H1 (cell line): ENCODE data around the gene OR2AJ1. TPM values are rescaled to one million over a fixed set of nuclear protein-coding genes. Genes with fewer than 3 reads are reported as not detected.

Source experiments
- CTCF ChIA-PET: fragments of 300-600 bp; sonication (Branson Sonifier 250); formaldehyde crosslinking; loops from one replicate; lab custom pipeline; 2021; ENCODE audit not compliant: partially characterized antibody; lab: Charles Lee
- POLR2A ChIA-PET: fragments of 300-600 bp; sonication (Branson Sonifier 250); formaldehyde crosslinking; loops from one replicate; lab custom pipeline; 2021; ENCODE audit warnings: inconsistent platforms; ENCODE audit not compliant: partially characterized antibody; lab: Charles Lee
- DNase-seq, 2 experiments: peaks; one replicate each; pipeline versions ENCODE4 v3.0.0 to v3.0.0-alpha.2; 2010 to 2022; ENCODE audit warnings: low spot score in 2 of 2, low read depth in 1 of 2, mixed read lengths in 1 of 2
- FAIRE-seq: peaks from 2 replicates; lab custom pipeline; 2011; peaks lifted over from hg19 to GRCh38; lab: Jason Lieb, UNC
- H2AFZ ChIP-seq: 2 replicates; pipeline ENCODE4 v1.8.1; 2012; ENCODE audit warnings: low read length, inconsistent platforms
- H2AK5ac ChIP-seq: 2 replicates; pipeline ENCODE4 v1.6.1; 2013; ENCODE audit warnings: low read depth, low read length
- H2BK120ac ChIP-seq: replicated peaks from 2 replicates; pipeline ENCODE3; 2013; ENCODE audit warnings: low read depth, low read length, inconsistent platforms
- H2BK12ac ChIP-seq: 2 replicates; pipeline ENCODE4 v1.6.1; 2013; ENCODE audit warnings: low read depth, low read length
- H2BK15ac ChIP-seq: 2 replicates; pipeline ENCODE4 v1.6.1; 2013; ENCODE audit warnings: low read length
- H2BK20ac ChIP-seq: 2 replicates; pipeline ENCODE4 v1.6.1; 2013; ENCODE audit warnings: low read length
- H2BK5ac ChIP-seq: 2 replicates; pipeline ENCODE4 v1.6.1; 2013; ENCODE audit warnings: low read depth, low read length
- H3K14ac ChIP-seq: 2 replicates; pipeline ENCODE4 v1.6.1; 2013; ENCODE audit warnings: inconsistent platforms; ENCODE audit not compliant: insufficient read length
- H3K18ac ChIP-seq: 2 replicates; pipeline ENCODE4 v1.6.1; 2013; ENCODE audit warnings: low read length; ENCODE audit errors: extremely low read depth
- H3K23ac ChIP-seq: 2 replicates; pipeline ENCODE4 v1.6.1; 2013; ENCODE audit warnings: inconsistent platforms; ENCODE audit not compliant: insufficient read length
- H3K23me2 ChIP-seq: 2 replicates; pipeline ENCODE4 v1.6.1; 2013; ENCODE audit warnings: low read depth, low read length
- H3K27ac ChIP-seq: 2 replicates; pipeline ENCODE4 v1.6.1; 2011; ENCODE audit warnings: low read depth, low read length, inconsistent platforms
- H3K27me3 ChIP-seq, 4 experiments: replicated peaks in 1 of 4; 1 replicate in 1 of 4; 2 replicates in 3 of 4; pipeline versions ENCODE4 v1.6.1 to v1.8.1; 2011 to 2013; ENCODE audit warnings: low read length in 3 of 4, mild to moderate bottlenecking in 3 of 4, inconsistent platforms in 2 of 4, mixed read lengths in 2 of 4, moderate library complexity in 1 of 4; ENCODE audit not compliant: control insufficient read depth in 3 of 4, insufficient read depth in 3 of 4; ENCODE audit errors: extremely low read depth in 1 of 4
- H3K36me3 ChIP-seq, 4 experiments: 2 replicates each; pipeline versions ENCODE4 v1.6.1 to v1.8.1; 2011 to 2013; ENCODE audit warnings: mild to moderate bottlenecking in 4 of 4, low read length in 3 of 4, moderate library complexity in 2 of 4, control low read depth in 1 of 4, inconsistent platforms in 1 of 4; ENCODE audit not compliant: insufficient read depth in 4 of 4, control insufficient read depth in 2 of 4
- H3K4ac ChIP-seq: replicated peaks from 2 replicates; pipeline ENCODE3; 2013; ENCODE audit warnings: low read length, low read depth, mixed read lengths, inconsistent platforms; ENCODE audit not compliant: insufficient read length
- H3K4me1 ChIP-seq, 4 experiments: replicated peaks in 1 of 4; 1 replicate in 1 of 4; 2 replicates in 3 of 4; pipeline versions ENCODE4 v1.6.1 to v1.8.1; 2011 to 2013; ENCODE audit warnings: low read length in 3 of 4, inconsistent platforms in 2 of 4, mixed read lengths in 1 of 4; ENCODE audit not compliant: insufficient read depth in 4 of 4, control insufficient read depth in 3 of 4
- H3K4me2 ChIP-seq, 2 experiments: 2 replicates each; pipeline versions ENCODE4 v1.6.1 to v1.8.1; 2011 to 2013; ENCODE audit warnings: low read depth in 2 of 2, low read length in 2 of 2, control low read depth in 1 of 2, inconsistent platforms in 1 of 2, mild to moderate bottlenecking in 1 of 2; ENCODE audit not compliant: insufficient read depth in 1 of 2
- H3K4me3 ChIP-seq, 4 experiments: fragments of 200-600, 300-600 bp in 1 of 4; sonication (generic), shearing (Covaris generic), sonication (Bioruptor Twin) in 1 of 4; 2 replicates each; pipeline versions ENCODE4 v1.5.1 to v1.8.1; 2011 to 2016; ENCODE audit warnings: low read length in 4 of 4, low read depth in 3 of 4, control low read depth in 2 of 4, inconsistent platforms in 2 of 4, mild to moderate bottlenecking in 2 of 4, mixed read lengths in 1 of 4, moderate library complexity in 1 of 4; ENCODE audit not compliant: insufficient read depth in 2 of 4; ENCODE audit errors: extremely low read depth in 1 of 4
- H3K56ac ChIP-seq: replicated peaks from 2 replicates; pipeline ENCODE3; 2013; ENCODE audit warnings: low read depth, mild to moderate bottlenecking, mixed read lengths, low read length, inconsistent platforms; ENCODE audit not compliant: insufficient read length
- H3K79me1 ChIP-seq: 2 replicates; pipeline ENCODE4 v1.6.1; 2013; ENCODE audit warnings: low read depth, low read length, control low read depth
- H3K79me2 ChIP-seq, 2 experiments: 2 replicates each; pipeline versions ENCODE4 v1.6.1 to v1.8.1; 2012 to 2013; ENCODE audit warnings: low read length in 2 of 2, mild to moderate bottlenecking in 2 of 2, inconsistent platforms in 1 of 2; ENCODE audit not compliant: insufficient read depth in 2 of 2, control insufficient read depth in 1 of 2
- H3K9ac ChIP-seq, 4 experiments: replicated peaks in 1 of 4; 1 replicate in 1 of 4; 2 replicates in 3 of 4; pipeline versions ENCODE4 v1.6.1 to v1.8.1; 2011 to 2013; ENCODE audit warnings: low read depth in 3 of 4, low read length in 3 of 4, control low read depth in 2 of 4, mild to moderate bottlenecking in 2 of 4, moderate library complexity in 2 of 4, inconsistent platforms in 1 of 4; ENCODE audit errors: extremely low read depth in 1 of 4
- H3K9me3 ChIP-seq, 2 experiments: 2 replicates each; pipeline versions ENCODE4 v1.6.1 to v1.8.1; 2012 to 2013; ENCODE audit warnings: mild to moderate bottlenecking in 2 of 2, moderate library complexity in 2 of 2, control low read depth in 1 of 2, inconsistent platforms in 1 of 2, low read depth in 1 of 2, low read length in 1 of 2, mixed read lengths in 1 of 2; ENCODE audit not compliant: insufficient read depth in 2 of 2
- H4K20me1 ChIP-seq, 2 experiments: replicated peaks in 1 of 2; 2 replicates each; pipeline versions ENCODE3 to v1.8.1; 2011 to 2013; ENCODE audit warnings: inconsistent platforms in 2 of 2, low read length in 2 of 2, mild to moderate bottlenecking in 1 of 2; ENCODE audit not compliant: insufficient read depth in 2 of 2, control insufficient read depth in 1 of 2
- H4K5ac ChIP-seq: 2 replicates; pipeline ENCODE4 v1.6.1; 2013; ENCODE audit warnings: low read length, low read depth, mixed read lengths, inconsistent platforms; ENCODE audit not compliant: insufficient read length
- H4K8ac ChIP-seq: 2 replicates; pipeline ENCODE4 v1.8.0; 2013; ENCODE audit warnings: mild to moderate bottlenecking, moderate library complexity, low read length, inconsistent platforms; ENCODE audit not compliant: insufficient read depth; ENCODE audit errors: extremely low read depth
- H4K91ac ChIP-seq: replicated peaks from 2 replicates; pipeline ENCODE3; 2013; ENCODE audit warnings: low read length, mixed read lengths, inconsistent platforms; ENCODE audit not compliant: insufficient read length
- ASH2L ChIP-seq: fragments of 200-600, 300-600 bp; sonication (generic); IDR thresholded peaks from one replicate; pipeline ENCODE4 v1.7.1; 2017; ENCODE audit warnings: low read length
- BRCA1 ChIP-seq: IDR thresholded peaks from 2 replicates; pipeline ENCODE4 v1.6.1; 2012; ENCODE audit warnings: low read depth, low read length, improper control_type of control experiment
- CBX5 ChIP-seq: fragments of 300-800, 300-1000 bp; sonication (generic); IDR thresholded peaks from 2 replicates; pipeline ENCODE4 v1.7.1; 2016; ENCODE audit warnings: antibody characterized with exemption, low read length, low read depth
- EZH2 ChIP-seq: fragments of 200-600 bp; sonication (generic); IDR thresholded peaks from 2 replicates; pipeline ENCODE4 v1.7.1; 2012; ENCODE audit warnings: low read depth, mild to moderate bottlenecking, moderate library complexity, low read length, inconsistent platforms; ENCODE audit not compliant: severe bottlenecking
- FOSL1 ChIP-seq: IDR thresholded peaks from 2 replicates; pipeline ENCODE4 v1.6.1; 2011; ENCODE audit warnings: mild to moderate bottlenecking, low read depth, low read length, moderate library complexity; ENCODE audit not compliant: insufficient read depth
- GTF2F1 ChIP-seq: IDR thresholded peaks from 2 replicates; pipeline ENCODE4 v1.6.1; 2012; ENCODE audit warnings: low read depth, low read length, improper control_type of control experiment, borderline replicate concordance
- MAFK ChIP-seq: IDR thresholded peaks from 2 replicates; pipeline ENCODE4 v1.6.1; 2012; ENCODE audit warnings: low read depth, mild to moderate bottlenecking, improper control_type of control experiment, low read length
- NRF1 ChIP-seq: IDR thresholded peaks from 2 replicates; pipeline ENCODE4 v1.6.1; 2011; ENCODE audit warnings: mild to moderate bottlenecking, low read depth, low read length, improper control_type of control experiment
- POLR2AphosphoS5 ChIP-seq: IDR thresholded peaks from 2 replicates; pipeline ENCODE4 v1.6.1; 2011; ENCODE audit warnings: low read depth, low read length
- RXRA ChIP-seq: IDR thresholded peaks from 2 replicates; pipeline ENCODE4 v1.6.1; 2011; ENCODE audit warnings: low read depth, mild to moderate bottlenecking, low read length, moderate library complexity; ENCODE audit not compliant: insufficient read depth
- SIN3A ChIP-seq, 2 experiments: IDR thresholded peaks in 1 of 2; conservative IDR thresholded peaks in 1 of 2; 2 replicates each; pipeline ENCODE4 v1.6.1; 2011 to 2012; ENCODE audit warnings: low read length in 2 of 2, improper control_type of control experiment in 1 of 2, low read depth in 1 of 2, mild to moderate bottlenecking in 1 of 2
- SIRT6 ChIP-seq: IDR thresholded peaks from one replicate; pipeline ENCODE4 v1.7.1; 2012; ENCODE audit warnings: low read length, inconsistent platforms
- SRF ChIP-seq: IDR thresholded peaks from 2 replicates; pipeline ENCODE4 v1.6.1; 2011; ENCODE audit warnings: mild to moderate bottlenecking, low read depth, low read length, moderate library complexity
- TAF7 ChIP-seq: optimal IDR thresholded peaks from 2 replicates; pipeline ENCODE3; 2011; ENCODE audit warnings: low read depth, mild to moderate bottlenecking, inconsistent platforms, low read length, moderate library complexity, borderline replicate concordance
- YY1 ChIP-seq: IDR thresholded peaks from 2 replicates; pipeline ENCODE4 v1.6.1; 2011; ENCODE audit warnings: low read depth, mild to moderate bottlenecking, low read length
- WGBS, 2 experiments: shearing (Covaris generic) in 1 of 2; methylation state at CpG; one replicate each; pipeline versions ENCODE4 v1.1.6 to v1.1.7; 2013 to 2015; ENCODE audit warnings: low lambda C conversion rate in 2 of 2, mixed read lengths in 2 of 2, inconsistent platforms in 1 of 2, low coverage in 1 of 2, missing lambda C conversion rate in 1 of 2; ENCODE audit not compliant: insufficient replicate concordance in 2 of 2, insufficient coverage in 1 of 2, insufficient read length in 1 of 2; ENCODE audit errors: extremely low coverage in 1 of 2, missing lambda C conversion rate in 1 of 2; 5-methylcytosine and 5-hydroxymethylcytosine counted together
- polyA plus RNA-seq, 7 experiments: library from polyadenylated mRNA; depleted of rRNA in 3 of 7; stranded (reverse) in 5 of 7; unstranded in 2 of 7; fragments of >200 nt in 5 of 7; fragments of 200-250 nt in 2 of 7; gene quantifications; 1 replicate in 5 of 7; 2 replicates in 1 of 7; 4 replicates in 1 of 7; pipeline versions ENCODE4 v1.2.1 to v1.2.3, GENCODE V29; 2011 to 2013; ENCODE audit warnings: missing spikeins in 2 of 7, mixed read lengths in 2 of 7
- total RNA-seq: library from RNA; stranded (reverse); fragmentation: NEBNext Ultra II Directional; extraction: Animal tissue kit (Norgen Biotek cat#: 25700); gene quantifications from 2 replicates; pipeline ENCODE4 v1.2.1, GENCODE V29; 2021

OR2AJ1 gene
- total and polyA plus RNA-seq, 2 of the 8 experiments (the other 6 are each of a cell fraction or from before 2014, with no cell fraction given), result not detected

DNA sequence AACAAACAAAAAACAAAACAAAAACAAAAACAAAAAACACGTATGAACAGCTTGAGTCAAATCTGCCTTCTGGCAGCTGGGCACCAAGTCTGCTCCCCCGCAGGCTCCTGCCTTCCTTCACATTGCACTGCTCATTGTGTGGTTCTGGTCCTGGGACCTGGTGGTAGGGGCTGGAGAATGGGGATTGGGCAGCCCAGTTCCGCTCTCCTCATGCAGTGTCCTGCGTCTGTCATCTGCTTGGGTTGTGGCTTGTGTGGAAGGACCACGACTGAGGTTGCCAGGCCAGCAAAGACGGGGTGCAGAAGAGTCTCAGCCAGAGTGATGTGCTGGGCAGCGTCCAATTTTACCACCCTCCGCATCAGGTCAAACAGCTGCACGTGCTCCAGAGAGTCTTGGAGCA, 11.1 kb downstream of the OR2AJ1 start:
- Histone ChIP-seq H2BK5ac (no peak overlapping the region), H3K79me2 (no peaks in the 10 kb centered on the region), H3K14ac (no peak overlapping the region), H3K18ac (no peak overlapping the region), H2AFZ (no peak overlapping the region), H3K23me2 (no peaks in the 10 kb centered on the region), H4K91ac (no peak overlapping the region), H2BK20ac (no peak overlapping the region), H3K9me3 (peaks cover 59% of the 10 kb centered on the region in 2 experiments), H3K4me2 (no peak overlapping the region), H4K8ac (no peak overlapping the region), H2BK120ac (no peak overlapping the region), H3K56ac (no peak overlapping the region), H2BK12ac (no peak overlapping the region), H3K27ac (no peak overlapping the region), H3K4ac (no peak overlapping the region), H3K23ac (no peak overlapping the region), H3K4me1 (no peaks in the 10 kb centered on the region), H3K9ac (no peak overlapping the region), H3K36me3 (no peaks in the 10 kb centered on the region), H3K79me1 (no peaks in the 10 kb centered on the region), H4K20me1 (no peaks in the 10 kb centered on the region), H3K4me3 (no peak overlapping the region), H2BK15ac (no peak overlapping the region), H3K27me3 (no peaks in the 10 kb centered on the region), H2AK5ac (no peak overlapping the region), H4K5ac (no peak overlapping the region)
- CTCF ChIA-PET, result interaction anchor here (0.9 to 1.2 kb wide), 2 partner anchors 22 to 589 kb away, joined by 3 read pairs; no protein-coding TSS in a partner anchor
- POLR2A ChIA-PET, result no interaction called here
- no peak for FAIRE-seq
- WGBS, 2 experiments, result 87% methylated on average over 9 of the region's 9 CpGs; no CpG with 5 or more reads in 1 of the 2 experiments
- DNase-seq, result no peak
- TF ChIP-seq SRF, result no peak
- no peak for TF ChIP-seq TAF7
- TF ChIP-seq RXRA, result no peak
- no peak for TF ChIP-seq GTF2F1
- no peak for TF ChIP-seq CBX5
- TF ChIP-seq SIRT6, result no peak
- no peak for TF ChIP-seq POLR2AphosphoS5
- no peak for TF ChIP-seq YY1
- no peak for TF ChIP-seq EZH2
- no peak for TF ChIP-seq FOSL1
- no peak for TF ChIP-seq ASH2L
- no peak for TF ChIP-seq MAFK
- TF ChIP-seq BRCA1, result no peak
- TF ChIP-seq SIN3A (conservative IDR thresholded peaks at IDR 0.05 in 1 of 2, IDR thresholded peaks at IDR 0.05 in 1 of 2; ENCODE audit: low read depth in 1 of 2, low read length in 2 of 2), result no peak
- no peak for TF ChIP-seq NRF1
